GF-D8 (cell line): ENCODE results near the gene HS2ST1.
"Not testable (repeated sequence)": the region's sequence is repeated elsewhere in the genome, so short reads cannot be mapped to it uniquely, and the experiment has no call there.

ENCODE experiments used
- DNase-seq: peaks from one replicate; lab custom pipeline; 2025; lab: John Stamatoyannopoulos, UW

HS2ST1 gene

GRCh38 chr1:86925742-86926141 is 11.3 kb downstream of the HS2ST1 start:
- DNase-seq, result no peak

- no peak for DNase-seq
Measured at GRCh38 chr1:86926883-86927282, 12.4 kb downstream of the HS2ST1 start.

GRCh38 chr1:86928819-86929218 is 14.4 kb downstream of the HS2ST1 start:
- DNase-seq, result no peak

GRCh38 chr1:86933051-86933450 is 18.6 kb downstream of the HS2ST1 start:
- no peak for DNase-seq

GRCh38 chr1:86933562-86934377 is 19.3 kb downstream of the HS2ST1 start:
- DNase-seq, result no peak

- DNase-seq, result no peak
Measured at GRCh38 chr1:86938450-86938849, 24.0 kb downstream of the HS2ST1 start.

- DNase-seq, result no peak
Measured at GRCh38 chr1:86938855-86939254, 24.4 kb downstream of the HS2ST1 start.

- DNase-seq, result no peak
Measured at GRCh38 chr1:86939406-86939805, 25.0 kb downstream of the HS2ST1 start.

- DNase-seq, result no peak
Measured at GRCh38 chr1:86940599-86940998, 26.2 kb downstream of the HS2ST1 start.

GRCh38 chr1:86942042-86942441 is 27.6 kb downstream of the HS2ST1 start:
- DNase-seq, result no peak

- no peak for DNase-seq
Measured at GRCh38 chr1:86942743-86943142, 28.3 kb downstream of the HS2ST1 start.

- DNase-seq, result no peak
Measured at GRCh38 chr1:86948212-86948611, 33.8 kb downstream of the HS2ST1 start.

- DNase-seq, result no peak
Measured at GRCh38 chr1:86950712-86951419, 36.4 kb downstream of the HS2ST1 start.

- no peak for DNase-seq
Measured at GRCh38 chr1:86951430-86951829, 37.0 kb downstream of the HS2ST1 start.

- no peak for DNase-seq
Measured at GRCh38 chr1:86953167-86953566, 38.7 kb downstream of the HS2ST1 start.

- DNase-seq, result no peak
Measured at GRCh38 chr1:86955678-86956077, 41.2 kb downstream of the HS2ST1 start.

GRCh38 chr1:86956221-86956620 is 41.8 kb downstream of the HS2ST1 start:
- DNase-seq, result no peak

- DNase-seq, result no peak
Measured at GRCh38 chr1:86957221-86957620, 42.8 kb downstream of the HS2ST1 start.

GRCh38 chr1:86960548-86960947 is 46.1 kb downstream of the HS2ST1 start:
- no peak for DNase-seq

GRCh38 chr1:86963841-86964240 is 49.4 kb downstream of the HS2ST1 start:
- DNase-seq, result not testable (repeated sequence)

- DNase-seq, result peak; percentile 11
Measured at GRCh38 chr1:86965012-86965826, 50.8 kb downstream of the HS2ST1 start.

- peak; percentile 4 for DNase-seq
Measured at GRCh38 chr1:86965827-86966182, 51.4 kb downstream of the HS2ST1 start.

GRCh38 chr1:86970938-86971337 is 56.5 kb downstream of the HS2ST1 start:
- DNase-seq, result no peak
